ENCODE data around the gene MAGI2. TPM values are rescaled to one million over a fixed set of nuclear protein-coding genes. Genes with fewer than 3 reads are reported as not detected.

Gene MAGI2
- total RNA-seq, 1 donor: 18.8 TPM

DNA sequence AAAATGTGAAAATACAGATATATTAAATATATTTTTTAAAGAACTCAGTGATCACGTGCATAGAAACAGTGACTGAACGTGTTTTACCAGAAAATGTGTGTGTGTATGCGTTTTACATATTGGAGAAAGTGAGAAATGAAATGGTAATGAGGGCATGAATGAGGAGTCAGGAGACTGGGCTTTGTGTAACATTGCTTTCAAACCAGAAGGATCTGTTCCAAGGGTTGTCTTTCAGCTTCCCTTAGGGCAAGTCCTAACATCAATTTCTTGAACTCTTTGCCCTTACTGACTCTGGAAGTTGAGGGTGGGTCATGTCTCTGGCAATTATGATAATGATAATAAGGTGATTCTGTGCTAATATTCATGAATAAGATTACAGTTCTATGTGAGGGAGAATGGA is 1097.6 kb downstream of the MAGI2 start:
- no peaks in the 10 kb centered on the region for H3K79me2 ChIP-seq (ENCODE audit: insufficient read depth, low read length)
- no peak for DNase-seq (ENCODE audit: insufficient read length, low spot score, missing footprints)
- no peak overlapping the region for H3K4me2 ChIP-seq (ENCODE audit: insufficient read depth, low read length)
- H3K4me1 ChIP-seq (ENCODE audit: insufficient read depth, low read length): no peaks in the 10 kb centered on the region
- H3K36me3 ChIP-seq (ENCODE audit: insufficient read depth, low read length): no peaks in the 10 kb centered on the region
- no peak overlapping the region for H2AFZ ChIP-seq (ENCODE audit: low read length)
- no peak overlapping the region for H3K27ac ChIP-seq (ENCODE audit: low read depth, low read length)
- no peaks in the 10 kb centered on the region for H3K27me3 ChIP-seq (ENCODE audit: insufficient read depth, low read length)
- H3K4me3 ChIP-seq (ENCODE audit: insufficient read depth, low read length): no peak overlapping the region
- H3K9me3 ChIP-seq (ENCODE audit: low read depth, low read length): no peaks in the 10 kb centered on the region
- TF ChIP-seq CTCF (IDR thresholded peaks at IDR 0.05; ENCODE audit: extremely low read depth, low read depth, low read length): no peak
- H4K20me1 ChIP-seq (ENCODE audit: insufficient read depth, low read length): no peaks in the 10 kb centered on the region

DNA sequence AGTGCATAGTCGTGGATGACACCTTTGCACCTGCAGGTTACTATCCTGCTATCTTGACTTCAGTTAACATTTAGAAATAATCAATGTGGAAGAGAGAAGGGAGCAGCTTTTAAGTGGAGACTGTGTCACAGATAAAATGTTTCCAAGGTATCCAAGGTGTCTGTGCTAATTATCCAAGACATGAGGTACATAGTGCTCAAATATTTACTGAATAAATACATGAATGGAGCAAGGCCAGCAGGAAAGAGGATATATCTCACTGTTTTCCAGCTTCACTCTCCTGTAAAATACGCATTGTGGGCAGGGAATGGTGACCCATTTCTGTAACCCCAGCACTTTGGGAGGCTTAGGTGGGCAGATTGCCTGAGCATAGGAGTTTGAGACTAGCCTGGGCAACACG is 1102.5 kb downstream of the MAGI2 start:
- Histone ChIP-seq H3K27ac (ENCODE audit: low read depth, low read length) (no peak overlapping the region), H3K36me3 (ENCODE audit: insufficient read depth, low read length) (no peaks in the 10 kb centered on the region), H3K4me3 (ENCODE audit: insufficient read depth, low read length) (no peak overlapping the region), H3K9me3 (ENCODE audit: low read depth, low read length) (no peaks in the 10 kb centered on the region), H3K4me2 (ENCODE audit: insufficient read depth, low read length) (no peak overlapping the region), H2AFZ (ENCODE audit: low read length) (no peak overlapping the region), H3K4me1 (ENCODE audit: insufficient read depth, low read length) (no peaks in the 10 kb centered on the region), H3K79me2 (ENCODE audit: insufficient read depth, low read length) (no peaks in the 10 kb centered on the region), H4K20me1 (ENCODE audit: insufficient read depth, low read length) (no peaks in the 10 kb centered on the region), H3K27me3 (ENCODE audit: insufficient read depth, low read length) (no peaks in the 10 kb centered on the region)
- TF ChIP-seq CTCF (IDR thresholded peaks at IDR 0.05; ENCODE audit: extremely low read depth, low read depth, low read length): no peak
- no peak for DNase-seq (ENCODE audit: insufficient read length, low spot score, missing footprints)

DNA sequence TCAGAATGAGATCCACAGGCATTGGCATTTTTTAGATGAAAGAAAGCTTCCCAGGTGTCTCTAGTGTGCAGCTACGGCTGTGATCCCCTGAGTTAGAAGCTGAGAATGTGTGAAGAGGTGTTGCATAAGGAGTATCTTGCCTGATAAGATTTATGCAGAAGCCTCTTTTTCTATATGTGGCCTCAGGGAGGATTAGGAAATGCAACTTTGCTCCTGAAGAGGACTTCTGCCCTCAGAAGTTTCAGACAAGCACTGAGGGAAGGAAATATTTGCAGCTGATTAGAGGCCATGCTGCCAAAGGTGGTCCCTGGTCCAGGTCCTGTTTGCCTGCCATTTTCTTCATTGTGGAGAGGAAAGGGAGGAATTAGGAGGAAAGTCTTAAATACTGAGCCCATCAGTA is 1103.1 kb downstream of the MAGI2 start:
- no peak overlapping the region for H2AFZ ChIP-seq (ENCODE audit: low read length)
- H3K36me3 ChIP-seq (ENCODE audit: insufficient read depth, low read length): no peaks in the 10 kb centered on the region
- no peaks in the 10 kb centered on the region for H4K20me1 ChIP-seq (ENCODE audit: insufficient read depth, low read length)
- no peaks in the 10 kb centered on the region for H3K4me1 ChIP-seq (ENCODE audit: insufficient read depth, low read length)
- TF ChIP-seq CTCF (IDR thresholded peaks at IDR 0.05; ENCODE audit: extremely low read depth, low read depth, low read length): no peak
- no peaks in the 10 kb centered on the region for H3K27me3 ChIP-seq (ENCODE audit: insufficient read depth, low read length)
- no peak for DNase-seq (ENCODE audit: insufficient read length, low spot score, missing footprints)
- H3K4me3 ChIP-seq (ENCODE audit: insufficient read depth, low read length): no peak overlapping the region
- no peaks in the 10 kb centered on the region for H3K79me2 ChIP-seq (ENCODE audit: insufficient read depth, low read length)
- H3K4me2 ChIP-seq (ENCODE audit: insufficient read depth, low read length): no peak overlapping the region
- no peaks in the 10 kb centered on the region for H3K9me3 ChIP-seq (ENCODE audit: low read depth, low read length)
- H3K27ac ChIP-seq (ENCODE audit: low read depth, low read length): no peak overlapping the region

- no peaks in the 10 kb centered on the region for H3K9me3 ChIP-seq (ENCODE audit: low read depth, low read length)
- H3K36me3 ChIP-seq (ENCODE audit: insufficient read depth, low read length): no peaks in the 10 kb centered on the region
- DNase-seq (ENCODE audit: insufficient read length, low spot score, missing footprints): no peak
- no peaks in the 10 kb centered on the region for H3K79me2 ChIP-seq (ENCODE audit: insufficient read depth, low read length)
- H3K4me2 ChIP-seq (ENCODE audit: insufficient read depth, low read length): no peak overlapping the region
- no peaks in the 10 kb centered on the region for H3K27me3 ChIP-seq (ENCODE audit: insufficient read depth, low read length)
- no peak overlapping the region for H3K27ac ChIP-seq (ENCODE audit: low read depth, low read length)
- no peak overlapping the region for H2AFZ ChIP-seq (ENCODE audit: low read length)
- TF ChIP-seq CTCF (IDR thresholded peaks at IDR 0.05; ENCODE audit: extremely low read depth, low read depth, low read length): no peak
- no peak overlapping the region for H3K4me3 ChIP-seq (ENCODE audit: insufficient read depth, low read length)
- H3K4me1 ChIP-seq (ENCODE audit: insufficient read depth, low read length): no peaks in the 10 kb centered on the region
- H4K20me1 ChIP-seq (ENCODE audit: insufficient read depth, low read length): no peaks in the 10 kb centered on the region
Observed at GRCh38 chr7:78346827-78347226, 1106.6 kb downstream of the MAGI2 start.

Measured in osteoblast (primary cell).